Measurements from ENCODE around the gene SALL1.

Gene SALL1

DNA sequence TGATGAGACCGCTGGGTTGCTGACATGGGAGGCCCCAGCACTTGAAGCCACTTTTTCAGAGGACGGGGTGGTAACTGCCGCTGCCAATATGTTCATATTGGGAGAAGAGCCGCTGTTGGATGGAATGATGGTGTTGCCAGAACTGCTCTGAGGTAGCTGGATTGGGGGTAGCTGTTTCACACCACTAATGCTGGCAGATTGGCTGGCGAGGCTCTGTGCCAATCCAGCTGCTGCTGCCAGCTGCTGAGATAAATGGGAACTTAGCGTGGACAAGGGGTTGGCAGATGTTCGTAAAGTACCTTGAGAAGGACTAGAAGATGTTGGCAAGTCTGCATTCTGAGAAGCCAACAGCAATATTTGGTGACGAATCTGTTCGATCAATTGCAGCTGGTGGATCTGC is 10.0 kb downstream of the SALL1 start:
- no peak for DNase-seq (ENCODE audit: low spot score)

DNA sequence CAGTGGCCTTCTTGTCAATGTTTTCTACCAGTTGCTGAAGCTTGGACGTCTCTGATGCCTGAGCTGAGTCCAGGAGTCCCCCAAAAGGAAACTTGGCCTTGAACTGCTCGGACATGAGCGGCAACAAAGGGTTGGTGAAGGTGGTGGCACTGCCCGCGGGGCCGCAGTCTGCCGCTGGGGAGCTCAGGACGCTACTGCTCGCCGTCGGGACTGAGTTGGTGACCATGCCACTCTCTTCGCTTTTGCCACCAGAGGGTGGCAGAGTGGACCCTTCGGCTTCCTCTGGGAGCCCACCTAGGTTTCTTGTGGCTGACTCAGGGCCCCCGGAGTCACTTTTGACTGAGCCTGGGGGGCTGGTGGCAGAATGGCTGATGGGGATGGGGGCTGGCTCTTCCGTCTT is 11.0 kb downstream of the SALL1 start:
- no peak for DNase-seq (ENCODE audit: low spot score)

DNA sequence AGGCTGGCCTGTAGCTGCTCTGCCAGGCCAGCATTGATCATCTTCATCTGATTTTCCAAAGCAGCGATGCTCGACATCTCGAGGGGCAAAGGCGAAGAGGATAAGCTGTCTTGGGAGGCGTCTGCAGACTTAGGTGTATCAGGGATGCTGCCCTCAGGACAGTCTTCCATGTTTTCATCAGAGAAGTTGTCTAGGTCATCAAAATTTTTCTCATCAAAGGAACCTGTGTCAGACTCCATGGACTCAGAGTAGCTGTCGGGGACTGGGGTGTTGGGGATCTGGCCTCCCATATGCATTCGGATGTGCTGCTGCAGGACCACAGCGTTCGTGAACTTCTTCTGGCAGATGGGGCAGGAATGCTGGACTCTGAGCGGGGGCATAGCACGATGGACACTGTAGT is 11.5 kb downstream of the SALL1 start:
- DNase-seq (ENCODE audit: low spot score): no peak

DNA sequence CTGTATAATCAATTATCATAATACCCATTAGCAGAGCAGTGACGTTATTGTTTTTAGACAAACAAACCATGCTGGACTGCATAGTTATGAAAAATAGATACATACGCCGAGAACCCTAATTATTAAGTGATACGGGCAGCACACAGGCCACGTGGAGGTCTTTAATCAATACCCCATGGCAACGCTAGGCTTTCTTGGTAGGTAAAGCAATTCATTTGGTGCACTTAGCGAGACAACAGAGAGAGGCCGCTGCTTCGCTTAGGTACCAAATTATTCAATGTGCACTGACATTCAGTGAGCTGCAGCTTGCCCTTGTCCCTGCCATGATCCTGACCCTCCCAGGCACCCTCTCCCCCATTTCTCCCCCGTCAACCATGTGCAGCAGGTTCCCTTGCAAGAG is 12.9 kb downstream of the SALL1 start:
- DNase-seq (ENCODE audit: low spot score): no peak

DNA sequence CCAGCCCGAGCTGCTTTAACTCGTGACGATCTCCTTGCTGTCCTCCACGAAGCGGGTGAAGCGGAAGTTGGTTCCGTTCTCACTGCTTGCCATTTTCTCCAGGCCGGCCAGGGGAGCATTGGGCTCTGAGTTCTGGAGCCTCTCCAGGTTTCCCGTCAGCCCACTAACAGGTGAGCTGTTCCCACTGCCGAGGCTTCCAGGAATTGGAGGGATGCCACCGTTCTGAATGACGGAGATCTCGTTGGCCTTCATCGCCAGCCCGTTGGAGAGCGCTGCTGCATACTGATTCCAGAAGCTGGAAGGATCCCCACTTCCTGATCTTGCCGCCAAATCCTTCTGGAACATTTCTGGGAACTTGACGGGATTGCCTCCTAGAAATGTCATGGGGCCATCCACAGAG is 14.0 kb downstream of the SALL1 start:
- no peak for DNase-seq (ENCODE audit: low spot score)

DNA sequence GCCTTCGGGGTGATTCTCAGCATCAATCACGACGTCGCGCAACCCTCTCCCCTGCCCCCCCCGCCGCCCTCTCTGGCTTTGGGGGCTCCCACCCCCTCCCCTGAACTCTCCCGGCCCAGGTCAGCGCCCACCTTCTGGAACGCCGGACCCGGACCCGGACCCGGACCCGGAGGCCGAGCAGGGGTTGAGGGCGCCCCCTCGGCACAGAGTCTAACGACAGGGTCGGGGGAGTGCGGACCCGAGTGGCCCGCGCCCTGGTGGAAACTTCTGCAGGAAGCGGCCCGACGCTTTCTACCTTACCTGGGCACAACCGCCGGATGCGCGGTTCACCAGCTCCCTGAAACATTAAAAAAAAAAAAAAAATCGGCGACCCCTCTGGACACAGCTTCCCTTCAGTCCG is 16.2 kb downstream of the SALL1 start:
- no peak for DNase-seq (ENCODE audit: low spot score)

DNA sequence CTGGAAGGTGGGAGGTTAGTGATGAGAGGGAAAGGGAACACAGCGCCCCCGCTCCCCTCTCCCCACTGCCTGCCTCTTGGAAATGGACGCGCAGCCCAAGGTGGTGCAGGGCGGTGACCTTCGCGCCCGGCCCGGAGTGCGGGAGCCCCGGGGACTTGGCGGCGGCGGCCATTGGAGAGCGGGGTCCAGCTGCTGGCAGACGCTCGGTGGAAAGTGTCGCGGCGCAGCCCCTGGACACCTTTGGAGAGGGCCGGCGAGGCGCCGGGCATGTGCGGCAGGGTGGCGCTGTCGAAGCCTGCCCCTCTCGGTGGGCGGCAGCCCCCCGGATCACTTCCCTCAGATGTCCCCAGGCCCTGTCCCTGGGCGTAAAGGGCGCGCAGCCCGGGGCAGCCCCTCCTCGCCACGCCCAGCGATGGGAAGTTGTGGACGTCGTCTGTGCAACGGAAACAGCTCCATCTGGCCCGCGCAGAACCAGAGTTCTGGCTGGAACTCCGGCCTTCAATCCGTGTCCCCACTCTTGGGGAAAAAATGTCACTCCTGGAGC is 16.7 kb downstream of the SALL1 start:
- no peak for DNase-seq (ENCODE audit: low spot score)

DNA sequence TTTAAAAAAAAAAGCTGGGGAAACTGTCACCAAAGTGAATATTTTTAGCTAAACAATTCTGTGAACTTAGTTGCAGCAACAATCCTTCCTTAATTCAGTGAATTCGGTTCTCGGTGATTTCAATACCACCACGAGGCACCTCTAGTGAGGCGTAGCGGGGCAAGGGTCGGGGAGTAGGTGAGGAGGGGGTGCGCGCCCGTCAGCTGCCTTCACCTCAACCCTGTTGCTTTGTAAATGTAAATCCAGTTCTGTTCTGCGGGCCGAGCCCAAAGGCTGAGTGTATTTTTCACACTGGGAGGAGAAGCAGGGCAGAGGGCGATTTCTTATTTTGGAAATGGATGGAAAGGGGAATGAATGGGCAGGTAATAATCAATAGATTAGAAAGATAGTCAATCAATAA is 17.4 kb downstream of the SALL1 start:
- no peak for DNase-seq (ENCODE audit: low spot score)

DNA sequence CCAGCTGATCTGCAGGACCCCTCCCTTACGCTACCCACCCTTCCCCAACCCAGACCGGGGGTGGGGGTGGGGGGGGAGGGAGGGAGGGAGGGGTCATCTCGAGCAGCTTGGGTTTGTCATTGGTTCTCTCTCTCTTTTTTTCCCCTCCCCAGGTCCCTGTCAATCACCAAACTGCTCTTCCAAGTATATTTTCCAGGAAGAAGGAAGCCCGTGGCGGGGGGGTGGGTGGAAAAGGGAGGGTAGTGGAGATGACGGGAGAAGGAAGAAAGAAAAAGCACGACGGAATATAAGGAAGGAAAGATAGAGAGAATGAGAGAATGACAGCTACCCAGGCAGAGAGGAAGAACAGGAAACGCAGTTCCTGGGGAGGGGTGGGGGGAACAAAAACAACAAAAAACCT is 17.9 kb downstream of the SALL1 start:
- DNase-seq (ENCODE audit: low spot score): no peak

DNA sequence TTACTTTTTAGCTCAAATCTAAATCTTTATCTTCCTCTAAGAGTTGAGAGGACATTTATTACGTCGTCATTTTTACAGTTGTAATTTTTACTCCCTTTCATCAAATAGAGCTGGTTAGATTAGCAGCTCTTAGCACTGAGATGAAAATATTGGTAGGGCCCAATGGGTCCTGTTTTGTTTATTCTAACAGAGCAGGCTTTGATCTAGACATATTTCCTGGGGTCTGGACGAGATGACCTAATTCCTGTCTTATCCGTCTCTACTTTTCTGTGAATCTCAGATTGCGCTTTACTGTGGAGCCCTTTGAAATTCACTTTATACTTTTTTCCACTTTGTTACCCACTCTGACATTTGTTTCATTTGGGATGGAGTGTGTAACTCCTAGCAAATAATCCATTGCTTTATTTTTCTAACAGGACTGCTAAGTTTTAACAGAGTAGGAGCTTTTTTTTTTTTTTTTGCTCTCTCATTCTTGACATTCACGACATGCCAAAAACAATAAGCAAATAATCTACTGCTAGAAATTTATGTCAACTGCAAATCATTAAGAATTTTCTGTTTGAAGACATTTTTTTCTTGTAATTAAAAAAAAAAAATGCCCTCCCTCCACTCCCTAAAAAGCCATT is 18.5 kb downstream of the SALL1 start:
- DNase-seq (ENCODE audit: low spot score): no peak

DNA sequence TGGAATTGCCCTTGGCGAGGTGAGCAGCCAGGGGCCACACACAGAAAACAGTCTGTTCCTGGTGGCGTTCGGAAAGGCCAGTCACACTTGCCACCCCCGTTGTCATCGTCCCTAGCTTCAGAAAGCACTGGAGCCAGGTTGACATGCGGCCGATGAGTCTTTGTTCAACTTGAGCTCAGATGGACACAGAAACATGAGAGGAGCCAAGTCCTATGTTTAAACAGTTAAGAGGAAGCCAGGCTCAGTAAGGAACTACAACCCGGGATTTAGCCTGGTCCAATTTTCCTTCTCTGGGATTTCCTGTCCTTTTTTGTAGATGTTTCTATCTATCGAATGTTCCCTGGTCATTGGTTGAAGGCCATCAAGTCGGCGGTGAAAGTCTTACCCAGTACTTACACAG is 19.5 kb downstream of the SALL1 start:
- no peak for DNase-seq (ENCODE audit: low spot score)

DNA sequence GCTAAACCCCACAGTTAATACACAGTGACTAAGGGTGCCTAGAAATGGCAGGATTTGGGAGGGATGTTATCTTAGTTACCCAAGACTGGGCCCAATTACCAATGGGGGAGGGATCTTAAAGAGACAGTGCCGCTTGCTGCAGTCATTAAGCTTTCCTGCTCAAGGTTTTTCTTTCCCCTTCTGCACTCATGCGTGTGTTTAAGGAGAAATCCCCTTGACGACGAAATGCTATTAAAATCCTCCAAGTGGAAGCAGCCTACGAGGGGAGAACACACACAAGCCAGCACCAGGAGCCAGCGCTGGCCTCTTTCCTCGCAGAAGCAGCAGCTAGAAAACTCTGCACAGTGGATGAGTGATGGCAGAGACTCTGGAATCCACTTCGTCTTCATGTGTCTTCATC is 22.0 kb downstream of the SALL1 start:
- DNase-seq (ENCODE audit: low spot score): no peak

DNA sequence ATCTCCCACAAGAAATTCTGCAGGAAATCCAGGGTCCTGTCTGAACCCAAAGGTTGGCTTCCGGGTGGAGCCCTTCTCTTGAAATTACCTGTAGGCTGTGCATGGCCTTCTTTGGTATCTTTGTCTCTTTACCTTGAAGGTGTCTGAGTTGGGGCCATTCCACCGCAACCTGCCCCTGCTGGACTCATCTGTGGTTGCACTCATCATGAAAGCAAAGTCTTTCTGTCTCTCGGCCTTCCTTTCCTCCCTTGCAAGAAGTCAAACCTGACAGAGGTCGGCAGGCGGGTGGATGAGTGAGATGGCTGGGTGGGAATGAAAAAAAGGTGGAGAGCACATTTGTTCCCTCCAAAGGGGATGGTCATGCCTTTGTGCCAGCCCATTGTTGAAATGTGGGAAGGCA is 25.1 kb downstream of the SALL1 start:
- no peak for DNase-seq (ENCODE audit: low spot score)

DNA sequence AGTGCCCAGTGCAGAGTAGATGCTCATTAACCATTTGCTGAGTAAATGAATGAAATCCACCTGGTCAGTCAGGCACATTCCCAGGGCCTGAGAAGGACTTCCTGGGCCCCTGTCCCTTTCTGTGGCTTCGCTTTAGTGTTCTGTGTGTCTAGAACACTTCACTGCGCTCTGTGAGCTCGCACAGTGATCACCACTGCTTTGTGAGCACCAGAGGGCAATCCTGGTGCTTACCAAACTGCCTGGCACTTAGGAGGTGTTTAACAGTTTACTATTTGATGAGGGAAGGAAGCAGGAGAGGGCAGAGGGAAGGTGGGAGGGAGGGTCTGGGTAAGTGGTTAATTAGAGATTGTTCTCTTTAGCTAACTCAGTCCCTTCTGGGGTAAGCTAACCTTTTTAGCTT is 26.2 kb downstream of the SALL1 start:
- no peak for DNase-seq (ENCODE audit: low spot score)

DNA sequence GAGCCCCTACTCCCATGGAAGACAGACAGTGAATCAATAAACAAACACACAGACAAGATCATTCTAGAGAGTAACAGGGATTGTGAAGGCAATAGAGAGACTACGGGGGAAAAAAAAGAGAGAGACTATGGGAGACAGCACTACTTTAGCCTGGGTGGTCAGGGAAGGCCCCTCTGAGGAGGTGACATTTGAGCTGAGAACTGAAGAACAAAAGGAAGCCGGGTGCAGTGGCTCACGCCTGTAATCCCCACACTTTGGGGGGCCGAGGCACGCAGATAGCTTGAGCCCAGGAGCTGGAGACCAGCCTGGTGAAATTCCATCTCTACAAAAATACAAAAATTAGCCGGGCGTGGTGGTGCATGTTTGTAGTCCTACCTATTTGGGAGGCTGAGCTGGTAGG is 29.2 kb downstream of the SALL1 start:
- no peak for DNase-seq (ENCODE audit: low spot score)

DNA sequence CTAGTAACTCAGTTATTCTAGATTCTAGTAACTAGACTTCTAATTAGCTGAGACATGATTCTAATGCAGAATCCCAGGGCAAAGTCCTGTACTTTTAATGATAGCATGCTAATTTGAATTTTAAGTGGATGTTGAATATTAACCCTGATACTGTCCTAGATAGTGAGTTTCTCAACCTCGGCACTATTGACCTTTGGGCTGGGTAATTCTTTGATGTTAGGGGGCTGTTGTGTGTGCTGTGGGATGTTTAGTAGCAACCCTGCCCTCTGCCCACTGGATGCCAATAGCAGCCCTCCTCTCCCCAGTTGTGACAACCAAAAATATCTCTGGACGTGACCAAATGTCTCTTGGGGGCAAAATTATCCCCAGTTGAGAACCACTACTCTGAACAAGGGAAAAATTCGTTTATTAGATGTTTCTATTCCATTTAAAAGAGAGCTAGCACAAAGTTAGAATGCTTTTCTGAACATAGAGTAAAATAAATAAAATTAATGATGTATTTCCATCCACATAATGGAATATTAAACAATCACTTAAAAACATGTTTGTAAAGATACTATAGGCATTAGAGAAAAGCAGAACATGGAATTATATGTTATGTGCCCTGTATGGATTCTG is 30.2 kb downstream of the SALL1 start:
- DNase-seq (ENCODE audit: low spot score): no peak

DNA sequence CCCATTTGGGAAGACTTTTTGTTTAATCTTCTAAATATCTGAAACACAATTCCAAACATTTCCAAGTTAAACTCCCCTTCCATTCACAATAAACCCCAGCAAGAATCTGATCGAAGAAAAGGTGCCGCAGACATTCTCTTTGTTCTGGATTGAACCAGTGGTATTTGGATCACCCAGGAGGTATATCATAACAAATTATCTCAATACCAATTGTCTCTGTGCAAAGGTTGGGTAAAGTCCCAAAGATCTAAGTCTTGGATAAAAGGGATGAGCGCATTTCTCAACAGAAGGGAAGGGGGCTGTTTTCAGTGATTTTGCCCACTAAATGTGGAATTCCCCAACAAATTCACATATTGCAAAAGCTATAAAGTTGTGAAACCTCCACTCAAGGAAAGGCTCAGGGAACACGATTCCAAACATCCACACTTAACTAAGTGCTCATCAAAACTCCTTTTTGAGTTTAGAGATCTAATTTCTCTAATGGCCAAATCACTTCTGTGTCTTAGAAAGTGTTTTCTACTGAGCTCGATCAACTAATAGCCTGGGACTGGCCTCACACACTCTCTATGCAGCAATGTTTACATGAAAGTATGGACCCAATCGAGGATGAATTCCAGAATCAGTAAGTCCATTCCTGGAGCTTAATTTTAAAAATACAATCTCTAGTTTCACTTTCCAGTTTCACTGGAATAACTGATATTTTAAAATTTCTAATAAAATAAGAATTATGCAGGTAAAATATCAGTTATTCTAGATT is 30.9 kb downstream of the SALL1 start:
- no peak for DNase-seq (ENCODE audit: low spot score)

DNA sequence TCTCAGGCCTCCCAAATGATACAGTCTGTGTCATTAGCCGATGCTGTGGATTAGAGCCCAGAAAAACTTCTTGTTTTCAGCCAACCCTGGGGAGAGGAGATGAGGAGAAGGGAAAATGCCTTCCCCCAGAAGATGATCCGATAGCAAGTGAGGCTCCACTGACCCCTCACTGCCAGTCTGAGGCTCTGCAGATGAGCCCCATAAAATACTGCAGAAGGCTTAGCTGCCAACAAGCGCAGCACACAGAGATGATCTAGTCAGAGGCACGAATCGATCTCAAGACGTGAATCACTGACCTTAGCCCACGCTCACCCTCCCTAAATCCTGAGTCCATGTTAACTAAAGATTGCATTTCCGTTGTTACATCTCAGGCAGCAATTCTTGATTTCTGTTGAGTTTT is 31.5 kb downstream of the SALL1 start:
- DNase-seq (ENCODE audit: low spot score): no peak

DNA sequence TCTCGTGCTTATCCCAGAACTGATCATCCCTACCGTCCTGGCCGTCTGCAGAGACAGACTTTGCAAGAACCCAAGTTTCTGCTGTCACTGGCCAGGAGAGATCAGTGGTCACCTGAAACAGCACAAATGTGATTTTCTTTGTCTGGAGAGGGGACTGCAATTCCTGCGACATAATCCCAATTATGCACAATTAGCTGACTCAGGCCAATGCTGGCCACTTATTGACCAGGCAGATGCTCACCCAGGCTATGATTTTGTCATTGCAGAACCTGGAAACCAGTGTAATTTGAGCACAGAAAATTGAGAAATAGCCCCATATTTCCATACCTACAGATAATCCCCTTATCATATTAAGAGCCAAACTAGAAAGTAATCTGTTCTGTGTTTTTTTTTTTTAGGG is 34.7 kb downstream of the SALL1 start:
- no peak for DNase-seq (ENCODE audit: low spot score)

DNA sequence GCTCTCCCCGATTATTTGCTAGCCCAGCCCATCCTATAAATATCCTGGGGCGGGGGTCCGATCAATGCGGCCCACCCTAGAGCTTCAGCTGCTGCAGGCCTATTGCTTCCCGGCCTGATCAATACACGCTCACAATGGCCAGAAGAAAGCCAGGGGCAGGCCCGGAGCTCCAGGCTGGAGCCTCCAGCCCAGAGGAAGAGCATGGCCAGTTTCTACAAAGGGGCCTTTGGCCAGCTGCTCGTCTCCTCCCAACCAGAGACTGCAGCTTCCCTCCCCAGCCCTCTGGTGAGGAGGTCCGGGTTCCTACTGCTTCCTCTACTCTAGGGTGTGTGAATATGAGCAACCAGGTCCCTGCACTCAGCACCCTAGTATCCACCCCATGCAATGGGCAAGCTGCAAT is 36.7 kb downstream of the SALL1 start:
- DNase-seq (ENCODE audit: low spot score): no peak

DNA sequence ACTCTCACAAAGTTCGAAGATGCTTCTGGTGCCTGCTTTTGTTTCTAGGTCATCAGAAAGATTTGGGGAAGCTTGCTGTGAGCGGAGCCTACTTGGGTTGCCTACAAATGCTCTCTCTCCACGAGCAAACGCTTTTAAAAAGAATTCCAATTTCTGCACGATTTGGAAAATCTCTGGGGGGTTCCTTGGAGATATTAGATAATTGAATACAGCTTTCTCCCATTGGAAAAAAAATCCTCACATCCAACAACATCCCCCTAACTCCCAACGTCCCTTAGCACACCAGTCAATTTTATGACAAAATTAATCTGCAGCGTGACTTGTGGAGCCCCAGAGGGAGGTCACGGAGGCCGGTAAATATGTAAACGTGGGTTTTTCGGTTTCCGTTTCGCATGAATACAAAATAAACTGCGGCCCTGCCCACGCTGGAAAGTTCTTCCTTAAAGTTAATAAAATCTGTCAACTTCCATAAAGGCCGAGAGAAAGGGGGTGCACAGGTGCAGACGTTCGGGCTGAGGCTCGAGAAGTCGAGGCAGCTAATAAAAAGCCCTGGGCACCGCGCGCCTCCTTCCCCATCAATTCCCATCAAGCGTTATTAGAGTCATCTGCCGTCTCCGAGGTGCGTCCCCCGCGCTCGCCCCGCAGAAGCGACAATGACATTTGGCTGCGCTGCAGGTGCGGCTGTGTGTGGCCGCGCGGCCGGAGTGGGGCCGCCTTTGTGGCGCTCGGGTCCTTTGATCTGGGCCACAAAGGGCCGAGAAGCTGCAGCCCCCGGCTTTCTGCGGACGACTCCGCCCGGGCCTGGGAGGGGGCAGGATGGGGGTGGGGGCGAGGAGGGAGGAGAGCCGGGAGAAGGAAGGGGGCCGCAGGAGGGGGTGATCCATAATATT is 37.6 kb downstream of the SALL1 start:
- no peak for DNase-seq (ENCODE audit: low spot score)

DNA sequence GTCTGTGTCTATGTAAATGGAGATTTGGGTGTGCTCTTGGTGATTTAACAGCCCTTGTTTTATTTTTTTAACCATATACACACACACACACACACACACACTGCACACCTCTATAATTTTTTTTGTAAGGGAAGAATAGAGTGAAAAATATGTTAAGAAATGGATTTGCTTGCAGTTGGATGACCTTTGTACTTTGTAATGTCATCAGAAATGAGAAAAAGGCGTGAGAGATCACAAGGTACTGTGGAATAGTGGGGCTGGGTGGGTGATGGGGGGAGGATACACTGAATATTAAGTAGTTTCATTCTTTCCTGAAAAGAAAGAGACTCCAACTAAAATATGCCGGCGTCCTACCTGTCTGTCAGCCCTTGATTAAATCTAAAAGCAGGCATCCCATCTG is 38.7 kb downstream of the SALL1 start:
- DNase-seq (ENCODE audit: low spot score): no peak
